AG04449 (cell line): Measurements from ENCODE around the gene BCAS4.

ENCODE experiments used
- CTCF ChIA-PET: fragments of 350-600 bp; formaldehyde crosslinking; extraction: SDS; loops from one replicate; lab custom pipeline; 2021; ENCODE audit warnings: antibody characterized with exemption; lab: Yijun Ruan, JAX
- POLR2A ChIA-PET: fragments of 400-600, 350-600 bp; formaldehyde crosslinking; extraction: SDS; loops from one replicate; lab custom pipeline; 2020; ENCODE audit warnings: antibody characterized with exemption, inconsistent platforms; lab: Yijun Ruan, JAX
- DNase-seq: peaks from one replicate; pipeline ENCODE4 v3.0.0-alpha.2; 2010; ENCODE audit warnings: low read depth, low spot score
- H3K4me3 ChIP-seq: 2 replicates; pipeline ENCODE4 v1.5.1; 2011; ENCODE audit warnings: low read depth, mild to moderate bottlenecking, control low read depth, low read length
- TF ChIP-seq, protein P1 (sequence below): IDR thresholded peaks from one replicate; pipeline ENCODE4 v1.5.1; 2011; ENCODE audit warnings: mild to moderate bottlenecking, moderate library complexity, low read length, control low read depth, inconsistent platforms; ENCODE audit not compliant: insufficient read depth; ENCODE audit errors: missing control alignments

The BCAS4 gene

GRCh38 chr20:50837532-50838321, 42.9 kb downstream of the BCAS4 start:
- CTCF ChIA-PET: interaction anchor here (1.0 to 1.2 kb wide), 3 partner anchors 9 to 86 kb away, joined by 3 read pairs; no protein-coding TSS in a partner anchor
- no peak overlapping the region for H3K4me3 ChIP-seq
- TF ChIP-seq, protein P1, sequence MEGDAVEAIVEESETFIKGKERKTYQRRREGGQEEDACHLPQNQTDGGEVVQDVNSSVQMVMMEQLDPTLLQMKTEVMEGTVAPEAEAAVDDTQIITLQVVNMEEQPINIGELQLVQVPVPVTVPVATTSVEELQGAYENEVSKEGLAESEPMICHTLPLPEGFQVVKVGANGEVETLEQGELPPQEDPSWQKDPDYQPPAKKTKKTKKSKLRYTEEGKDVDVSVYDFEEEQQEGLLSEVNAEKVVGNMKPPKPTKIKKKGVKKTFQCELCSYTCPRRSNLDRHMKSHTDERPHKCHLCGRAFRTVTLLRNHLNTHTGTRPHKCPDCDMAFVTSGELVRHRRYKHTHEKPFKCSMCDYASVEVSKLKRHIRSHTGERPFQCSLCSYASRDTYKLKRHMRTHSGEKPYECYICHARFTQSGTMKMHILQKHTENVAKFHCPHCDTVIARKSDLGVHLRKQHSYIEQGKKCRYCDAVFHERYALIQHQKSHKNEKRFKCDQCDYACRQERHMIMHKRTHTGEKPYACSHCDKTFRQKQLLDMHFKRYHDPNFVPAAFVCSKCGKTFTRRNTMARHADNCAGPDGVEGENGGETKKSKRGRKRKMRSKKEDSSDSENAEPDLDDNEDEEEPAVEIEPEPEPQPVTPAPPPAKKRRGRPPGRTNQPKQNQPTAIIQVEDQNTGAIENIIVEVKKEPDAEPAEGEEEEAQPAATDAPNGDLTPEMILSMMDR: no peak
- POLR2A ChIA-PET: no interaction called here
- peak; percentile 83 for DNase-seq

GRCh38 chr20:50838322-50838625, 43.4 kb downstream of the BCAS4 start:
- CTCF ChIA-PET: interaction anchor here (1.1 to 1.2 kb wide), 2 partner anchors 9 to 77 kb away, joined by 3 read pairs; no protein-coding TSS in a partner anchor
- POLR2A ChIA-PET: no interaction called here
- TF ChIP-seq, protein P1: no peak

DNA sequence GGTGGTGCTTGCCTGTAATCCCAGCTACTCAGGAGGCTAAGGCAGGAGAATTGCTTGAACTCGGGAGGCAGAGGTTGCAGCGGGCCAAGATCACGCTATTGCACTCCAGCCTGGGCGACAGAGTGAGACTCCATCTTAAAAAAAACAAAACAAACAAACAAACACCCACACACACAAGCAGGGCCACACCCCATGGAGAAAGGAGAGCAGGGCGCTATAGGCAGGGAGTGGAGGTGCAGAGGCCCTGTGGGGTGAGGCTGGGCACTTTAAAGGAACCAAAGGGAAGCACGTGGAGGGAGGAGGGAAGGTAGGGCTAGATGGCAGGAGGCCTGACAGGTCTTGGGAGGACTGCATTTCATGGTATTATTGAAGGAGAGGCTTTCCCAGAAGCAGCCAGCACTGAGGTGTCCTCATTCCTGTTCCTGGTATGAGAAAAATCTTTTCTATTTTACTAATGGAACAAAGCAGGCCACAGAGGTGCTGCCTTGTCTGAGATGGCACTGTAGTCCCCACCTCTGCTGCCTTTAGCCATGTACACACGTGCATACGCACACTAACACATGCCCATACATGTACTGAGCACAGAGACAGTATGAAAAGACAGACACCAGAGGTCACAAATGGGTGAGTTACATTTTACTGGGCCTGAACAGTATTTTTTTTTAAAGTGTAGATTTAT, 44.0 kb downstream of the BCAS4 start:
- CTCF ChIA-PET: interaction anchor here (1.3 kb wide), 1 partner anchor 10 kb away, joined by 4 read pairs; no protein-coding TSS in a partner anchor
- DNase-seq: no peak
- POLR2A ChIA-PET: no interaction called here
- no peak overlapping the region for H3K4me3 ChIP-seq
- TF ChIP-seq, protein P1: no peak

More at GRCh38 chr20:50838322-50838625, 43.4 kb downstream of the BCAS4 start:
- no peak for DNase-seq
- no peak overlapping the region for H3K4me3 ChIP-seq

DNA sequence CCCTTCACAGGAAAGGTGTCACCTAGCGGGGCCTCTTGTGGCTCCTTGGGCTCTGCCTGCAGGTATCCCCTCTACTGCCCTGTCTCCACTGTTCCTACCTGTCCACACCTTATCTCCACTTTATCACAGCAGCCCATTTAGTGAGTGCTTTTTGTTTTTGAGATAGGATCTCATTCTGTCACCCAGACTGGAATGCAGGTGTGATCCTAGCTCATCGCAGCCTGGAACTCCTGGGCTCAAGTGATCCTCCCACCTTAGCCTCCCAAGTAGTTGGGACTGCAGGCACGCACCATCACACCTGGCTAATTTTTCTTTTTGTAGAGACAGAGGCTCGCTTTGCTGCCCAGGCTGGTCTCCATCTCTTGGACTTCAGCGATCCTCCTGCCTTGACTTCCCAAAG, 48.0 kb downstream of the BCAS4 start:
- ChIA-PET POLR2A (interaction anchor here (0.8 kb wide), 1 partner anchor 23 kb away, joined by 3 read pairs; no protein-coding TSS in a partner anchor), CTCF (no interaction called here)

DNA sequence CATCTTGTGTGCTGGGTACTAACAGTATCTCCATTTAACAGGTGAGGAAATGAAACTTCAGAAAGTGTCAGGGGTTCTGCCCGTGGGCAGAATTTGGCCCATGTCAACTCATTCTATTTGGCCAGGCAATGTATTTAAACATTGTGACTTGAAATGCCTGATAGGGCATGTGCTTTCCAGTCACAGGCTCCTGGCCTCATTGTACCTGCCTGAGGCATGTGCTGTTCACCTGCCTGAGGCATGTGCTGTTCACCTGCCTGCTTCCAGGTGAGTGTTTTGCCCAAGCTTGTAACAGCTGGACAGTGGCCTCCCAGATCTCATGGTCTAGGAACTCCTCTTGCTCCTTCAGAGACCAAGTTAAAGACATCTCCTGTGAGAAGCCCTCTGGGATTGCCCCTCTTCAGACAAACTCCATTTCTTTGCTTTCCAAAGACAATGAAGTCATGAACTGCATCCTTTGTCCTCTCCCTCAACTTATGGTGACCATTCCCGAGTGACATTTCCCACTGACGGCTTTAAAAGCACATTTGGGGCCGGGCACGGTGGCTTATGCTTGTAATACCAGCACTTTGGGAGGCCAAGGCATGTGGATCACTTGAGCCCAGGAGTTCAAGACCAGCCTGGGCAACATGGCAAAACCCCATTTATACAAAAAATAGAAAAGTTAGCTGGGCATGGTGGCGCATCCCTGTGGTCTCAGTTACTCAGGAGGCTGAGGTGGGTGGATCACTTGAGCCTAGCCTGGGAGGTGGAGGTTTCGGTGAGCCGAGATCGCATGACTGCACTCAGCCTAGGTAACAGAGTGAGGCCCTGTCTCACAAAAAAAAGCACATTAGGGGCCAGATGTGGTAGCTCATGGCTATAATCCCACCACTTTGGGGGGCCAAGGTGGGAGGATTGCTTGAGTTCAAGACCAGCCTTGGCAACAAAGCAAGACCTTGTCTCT, 48.7 kb downstream of the BCAS4 start:
- DNase-seq: no peak
- H3K4me3 ChIP-seq: no peak overlapping the region
- ChIA-PET POLR2A (no interaction called here), CTCF (no interaction called here)
- TF ChIP-seq, protein P1: no peak

More for the DNA sequence above, 48.0 kb downstream of the BCAS4 start:
- TF ChIP-seq, protein P1: no peak
- DNase-seq: no peak
- H3K4me3 ChIP-seq: no peak overlapping the region
